GM12878 (cell line): ENCODE measurements around the gene ANXA2R. TPM values are rescaled to one million over a fixed set of nuclear protein-coding genes. Genes with fewer than 3 reads are reported as not detected.

Experiments used
- CBX3 ChIP-seq: fragments of 200-600 bp; sonication (generic); IDR thresholded peaks from 2 replicates; pipeline ENCODE4 v1.6.1; 2016; ENCODE audit warnings: low read depth, borderline replicate concordance
- CHD2 ChIP-seq: IDR thresholded peaks from 2 replicates; pipeline ENCODE4 v1.6.1; 2011; ENCODE audit warnings: low read depth, low read length, improper control_type of control experiment, borderline replicate concordance
- EED ChIP-seq: sonication (generic); IDR thresholded peaks from 2 replicates; pipeline ENCODE4 v1.6.1; 2016; ENCODE audit warnings: antibody characterized with exemption, low read depth
- FOXK2 ChIP-seq: fragments of 450-650 bp; IDR thresholded peaks from 2 replicates; pipeline ENCODE4 v1.6.1; 2017; ENCODE audit warnings: mild to moderate bottlenecking, moderate library complexity
- GATAD2B ChIP-seq: fragments of 450-650 bp; conservative IDR thresholded peaks from 2 replicates; pipeline ENCODE4 v1.6.1; 2017; ENCODE audit warnings: low read depth, mild to moderate bottlenecking, moderate library complexity
- HDAC6 ChIP-seq: fragments of 200-600 bp; sonication (generic); IDR thresholded peaks from one replicate; pipeline ENCODE4 v1.8.0; 2017; ENCODE audit warnings: antibody characterized with exemption; ENCODE audit not compliant: unreplicated experiment
- IKZF2 ChIP-seq, 2 experiments: fragments of 450-650 bp; IDR thresholded peaks; 2 replicates each; pipeline ENCODE4 v1.6.1; 2017; ENCODE audit warnings: mild to moderate bottlenecking in 2 of 2, moderate library complexity in 2 of 2
- KAT2A ChIP-seq: conservative IDR thresholded peaks from 2 replicates; pipeline ENCODE4 v1.6.1; 2011; ENCODE audit warnings: low read depth, low read length; ENCODE audit not compliant: control insufficient read depth
- MEF2B ChIP-seq: fragments of 450-650 bp; IDR thresholded peaks from 2 replicates; pipeline ENCODE4 v1.6.1; 2018; ENCODE audit warnings: mild to moderate bottlenecking, moderate library complexity; ENCODE audit not compliant: partially characterized antibody, poor library complexity, severe bottlenecking
- MYB ChIP-seq: fragments of 150-350 bp; IDR thresholded peaks from 2 replicates; pipeline ENCODE4 v1.6.1; 2014; ENCODE audit warnings: mild to moderate bottlenecking, low read depth, low read length, borderline replicate concordance
- MYC ChIP-seq: IDR thresholded peaks from 2 replicates; pipeline ENCODE4 v1.6.1; 2011; ENCODE audit warnings: mild to moderate bottlenecking, low read length, moderate library complexity, inconsistent platforms; ENCODE audit not compliant: insufficient read depth, insufficient replicate concordance, insufficient read length, severe bottlenecking
- PAX5 ChIP-seq: IDR thresholded peaks from 2 replicates; pipeline ENCODE4 v1.6.1; 2011; ENCODE audit warnings: low read depth, low read length, borderline replicate concordance
- POU2F2 ChIP-seq: IDR thresholded peaks from 3 replicates; pipeline ENCODE4 v1.6.1; 2011; ENCODE audit warnings: low read depth, mild to moderate bottlenecking, low read length, borderline replicate concordance
- RAD21 ChIP-seq: IDR thresholded peaks from 2 replicates; pipeline ENCODE4 v1.6.1; 2011; ENCODE audit warnings: mild to moderate bottlenecking, low read depth, low read length, moderate library complexity; ENCODE audit not compliant: insufficient read depth
- SREBF2 ChIP-seq: IDR thresholded peaks from 2 replicates; pipeline ENCODE4 v1.6.1; 2012; ENCODE audit warnings: mild to moderate bottlenecking, low read length
- SRF ChIP-seq, 2 experiments: IDR thresholded peaks; 2 replicates each; pipeline ENCODE4 v1.6.1; 2011; ENCODE audit warnings: low read depth in 2 of 2, low read length in 2 of 2, mild to moderate bottlenecking in 1 of 2, moderate library complexity in 1 of 2
- TAF1 ChIP-seq: IDR thresholded peaks from 2 replicates; pipeline ENCODE4 v1.6.1; 2011; ENCODE audit warnings: mild to moderate bottlenecking, low read depth, low read length, borderline replicate concordance
- TCF3 ChIP-seq: IDR thresholded peaks from 2 replicates; pipeline ENCODE4 v1.6.1; 2012; ENCODE audit warnings: low read depth, mild to moderate bottlenecking, low read length, borderline replicate concordance; ENCODE audit not compliant: insufficient read depth
- YY1 ChIP-seq: IDR thresholded peaks from 2 replicates; pipeline ENCODE4 v1.6.1; 2011; ENCODE audit warnings: low read depth, mild to moderate bottlenecking, low read length
- polyA plus RNA-seq, 11 experiments: library from polyadenylated mRNA; depleted of rRNA in 4 of 11; unstranded in 6 of 11; stranded (reverse) in 5 of 11; fragments of >200 nt; fragmentation: Nextera tagmentation in 4 of 11; fragmentation: Illumina TruSeq in 1 of 11; extraction: Ambion mirVana in 4 of 11; extraction: Trizol in 1 of 11; gene quantifications; 1 replicate in 1 of 11; 2 replicates in 10 of 11; pipeline versions ENCODE4 v1.2.1 to v1.2.3, GENCODE V29; 2011 to 2016; ENCODE audit warnings: inconsistent platforms in 2 of 11, missing spikeins in 2 of 11, low read depth in 1 of 11
- total RNA-seq, 4 experiments: library from RNA; depleted of rRNA in 3 of 4; stranded (reverse); fragments of >200 nt in 3 of 4; fragmentation: Illumina TruSeq in 1 of 4; extraction: Trizol in 1 of 4; gene quantifications; 2 replicates each; pipeline versions ENCODE4 v1.2.1 to v1.2.3, GENCODE V29; 2013 to 2021
- TF ChIP-seq, protein P1 (sequence below): fragments of 450-650 bp; IDR thresholded peaks from 2 replicates; pipeline ENCODE4 v1.6.1; 2017; ENCODE audit warnings: borderline replicate concordance
- TF ChIP-seq, protein P2 (sequence below): fragments of 450-650 bp; IDR thresholded peaks from 2 replicates; pipeline ENCODE4 v1.6.1; 2017; ENCODE audit warnings: mild to moderate bottlenecking
- TF ChIP-seq, protein P3 (sequence below): fragments of 450-650 bp; IDR thresholded peaks from 2 replicates; pipeline ENCODE4 v1.6.1; 2017; ENCODE audit warnings: mild to moderate bottlenecking, low read depth, inconsistent platforms; ENCODE audit not compliant: poor library complexity, severe bottlenecking

The ANXA2R gene
- total and polyA plus RNA-seq, 10 of the 15 experiments (the other 5 are each of a cell fraction or from before 2014, with no cell fraction given), result 2.3 to 7.8 (median 4.4) TPM

DNA sequence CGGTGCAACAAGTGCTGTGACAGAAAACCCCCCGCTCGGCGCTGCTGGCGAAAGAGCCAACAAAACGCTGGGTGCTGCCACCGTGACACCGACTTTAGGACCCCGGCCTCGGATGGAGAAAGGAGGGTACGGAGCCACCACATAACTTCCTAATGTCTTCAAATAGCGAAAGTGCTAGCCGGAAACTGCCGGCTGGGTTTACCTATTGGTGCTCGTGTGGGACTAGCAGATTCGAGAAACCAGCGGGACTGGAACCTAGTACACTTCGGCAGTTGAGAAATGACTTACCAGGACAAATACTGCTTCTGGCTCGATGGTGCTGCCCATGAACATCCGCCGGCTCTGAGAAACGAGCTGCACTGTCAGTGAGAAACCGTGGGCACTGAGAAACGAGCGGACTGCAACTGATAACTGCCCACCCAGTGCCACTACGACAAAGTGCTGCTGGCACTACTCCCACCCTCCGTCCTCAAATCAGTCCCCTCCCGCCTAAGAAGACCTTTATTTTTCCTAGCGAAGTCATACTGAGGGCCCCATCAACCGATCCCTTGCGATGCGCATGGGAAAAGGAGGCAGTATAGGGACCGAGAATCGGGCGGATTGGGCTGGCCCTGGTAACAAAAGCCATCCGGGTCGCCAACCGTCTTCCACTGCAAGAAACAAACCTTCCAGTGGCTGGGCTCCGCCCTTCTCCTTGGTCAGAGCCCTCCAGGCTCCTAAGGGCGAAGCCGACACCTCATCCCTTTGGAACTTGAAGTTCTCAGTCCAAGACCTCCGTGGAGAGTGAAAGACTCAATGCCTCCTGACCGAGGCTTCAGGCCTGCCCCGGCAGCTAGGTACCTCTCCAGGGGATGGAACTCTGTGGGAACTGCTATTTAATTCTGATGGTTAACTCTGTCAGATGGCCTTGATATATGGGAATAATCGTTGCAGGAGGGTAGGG lies 27.0 kb upstream of the ANXA2R start (continued):
- TF ChIP-seq MYC (no peak), GATAD2B (no peak), SRF (IDR thresholded peaks at IDR 0.05; ENCODE audit: low read depth in 2 of 2, low read length in 2 of 2) (peak in 1 of 2 experiments; percentile 60; a peak in 1 of 4 replicates), CHD2 (no peak), IKZF2 (IDR thresholded peaks at IDR 0.05) (peak; percentile 22 to 62; a peak in 2 of 4 replicates), SREBF2 (no peak), MEF2B (no peak), HDAC6 (no peak), MYB (no peak), EED (no peak), TAF1 (peak; percentile 92), CBX3 (no peak), KAT2A (no peak), POU2F2 (peak; percentile 55; the same call in 2 of the 3 replicates), YY1 (0 out of 2 replicates have a peak, but pooled peaks have one; percentile 42), RAD21 (no peak), PAX5 (0 out of 2 replicates have a peak, but pooled peaks have one; percentile 41), TCF3 (no peak), FOXK2 (peak; percentile 64; the same call in 1 of the 2 replicates)
- TF ChIP-seq, protein P1, sequence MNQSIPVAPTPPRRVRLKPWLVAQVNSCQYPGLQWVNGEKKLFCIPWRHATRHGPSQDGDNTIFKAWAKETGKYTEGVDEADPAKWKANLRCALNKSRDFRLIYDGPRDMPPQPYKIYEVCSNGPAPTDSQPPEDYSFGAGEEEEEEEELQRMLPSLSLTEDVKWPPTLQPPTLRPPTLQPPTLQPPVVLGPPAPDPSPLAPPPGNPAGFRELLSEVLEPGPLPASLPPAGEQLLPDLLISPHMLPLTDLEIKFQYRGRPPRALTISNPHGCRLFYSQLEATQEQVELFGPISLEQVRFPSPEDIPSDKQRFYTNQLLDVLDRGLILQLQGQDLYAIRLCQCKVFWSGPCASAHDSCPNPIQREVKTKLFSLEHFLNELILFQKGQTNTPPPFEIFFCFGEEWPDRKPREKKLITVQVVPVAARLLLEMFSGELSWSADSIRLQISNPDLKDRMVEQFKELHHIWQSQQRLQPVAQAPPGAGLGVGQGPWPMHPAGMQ, result no peak
- TF ChIP-seq, protein P2, sequence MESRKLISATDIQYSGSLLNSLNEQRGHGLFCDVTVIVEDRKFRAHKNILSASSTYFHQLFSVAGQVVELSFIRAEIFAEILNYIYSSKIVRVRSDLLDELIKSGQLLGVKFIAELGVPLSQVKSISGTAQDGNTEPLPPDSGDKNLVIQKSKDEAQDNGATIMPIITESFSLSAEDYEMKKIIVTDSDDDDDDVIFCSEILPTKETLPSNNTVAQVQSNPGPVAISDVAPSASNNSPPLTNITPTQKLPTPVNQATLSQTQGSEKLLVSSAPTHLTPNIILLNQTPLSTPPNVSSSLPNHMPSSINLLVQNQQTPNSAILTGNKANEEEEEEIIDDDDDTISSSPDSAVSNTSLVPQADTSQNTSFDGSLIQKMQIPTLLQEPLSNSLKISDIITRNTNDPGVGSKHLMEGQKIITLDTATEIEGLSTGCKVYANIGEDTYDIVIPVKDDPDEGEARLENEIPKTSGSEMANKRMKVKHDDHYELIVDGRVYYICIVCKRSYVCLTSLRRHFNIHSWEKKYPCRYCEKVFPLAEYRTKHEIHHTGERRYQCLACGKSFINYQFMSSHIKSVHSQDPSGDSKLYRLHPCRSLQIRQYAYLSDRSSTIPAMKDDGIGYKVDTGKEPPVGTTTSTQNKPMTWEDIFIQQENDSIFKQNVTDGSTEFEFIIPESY, result no peak
- TF ChIP-seq, protein P3, sequence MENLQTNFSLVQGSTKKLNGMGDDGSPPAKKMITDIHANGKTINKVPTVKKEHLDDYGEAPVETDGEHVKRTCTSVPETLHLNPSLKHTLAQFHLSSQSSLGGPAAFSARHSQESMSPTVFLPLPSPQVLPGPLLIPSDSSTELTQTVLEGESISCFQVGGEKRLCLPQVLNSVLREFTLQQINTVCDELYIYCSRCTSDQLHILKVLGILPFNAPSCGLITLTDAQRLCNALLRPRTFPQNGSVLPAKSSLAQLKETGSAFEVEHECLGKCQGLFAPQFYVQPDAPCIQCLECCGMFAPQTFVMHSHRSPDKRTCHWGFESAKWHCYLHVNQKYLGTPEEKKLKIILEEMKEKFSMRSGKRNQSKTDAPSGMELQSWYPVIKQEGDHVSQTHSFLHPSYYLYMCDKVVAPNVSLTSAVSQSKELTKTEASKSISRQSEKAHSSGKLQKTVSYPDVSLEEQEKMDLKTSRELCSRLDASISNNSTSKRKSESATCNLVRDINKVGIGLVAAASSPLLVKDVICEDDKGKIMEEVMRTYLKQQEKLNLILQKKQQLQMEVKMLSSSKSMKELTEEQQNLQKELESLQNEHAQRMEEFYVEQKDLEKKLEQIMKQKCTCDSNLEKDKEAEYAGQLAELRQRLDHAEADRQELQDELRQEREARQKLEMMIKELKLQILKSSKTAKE, result peak; percentile 81
